Hepatocyte (in vitro differentiated cells): ENCODE results near the gene RNF149. TPM values are rescaled to one million over a fixed set of nuclear protein-coding genes. Genes with fewer than 3 reads are reported as not detected.

Source experiments
- DNase-seq: peaks from one replicate; pipeline ENCODE4 v3.0.0-alpha.2; 2016; ENCODE audit warnings: low spot score
- H2AFZ ChIP-seq: fragments of 200-600 bp; sonication (generic); 2 replicates; pipeline ENCODE4 v1.6.0; 2016; ENCODE audit warnings: antibody characterized with exemption, mild to moderate bottlenecking
- H3K27ac ChIP-seq: fragments of 200-600 bp; sonication (generic); 2 replicates; pipeline ENCODE4 v1.5.1; 2016; ENCODE audit warnings: mild to moderate bottlenecking
- H3K27me3 ChIP-seq: fragments of 200-600 bp; sonication (generic); 2 replicates; pipeline ENCODE4 v1.6.1; 2016
- H3K36me3 ChIP-seq: fragments of 200-600 bp; sonication (generic); replicated peaks from 2 replicates; pipeline ENCODE4 v1.5.1; 2016; ENCODE audit warnings: low read depth; ENCODE audit not compliant: insufficient read depth
- H3K4me1 ChIP-seq: fragments of 200-600 bp; sonication (generic); 2 replicates; pipeline ENCODE4 v1.5.1; 2016; ENCODE audit warnings: mild to moderate bottlenecking, moderate library complexity; ENCODE audit not compliant: insufficient read depth
- H3K4me2 ChIP-seq: fragments of 200-600 bp; sonication (generic); 2 replicates; pipeline ENCODE4 v1.6.0; 2016
- H3K4me3 ChIP-seq: fragments of 200-600 bp; sonication (generic); 2 replicates; pipeline ENCODE4 v1.5.1; 2016; ENCODE audit warnings: mild to moderate bottlenecking
- H3K79me2 ChIP-seq: fragments of 200-600 bp; sonication (generic); 2 replicates; pipeline ENCODE4 v1.6.0; 2017; ENCODE audit warnings: mild to moderate bottlenecking
- H3K9me2 ChIP-seq: fragments of 200-600 bp; sonication (generic); replicated peaks from 2 replicates; pipeline ENCODE4 v1.6.0; 2017; ENCODE audit warnings: mild to moderate bottlenecking; ENCODE audit not compliant: insufficient read depth
- H3K9me3 ChIP-seq: fragments of 200-600 bp; sonication (generic); 2 replicates; pipeline ENCODE4 v1.5.1; 2016; ENCODE audit warnings: low read depth, mild to moderate bottlenecking
- H4K20me1 ChIP-seq: fragments of 200-600 bp; sonication (generic); 2 replicates; pipeline ENCODE4 v1.6.0; 2016; ENCODE audit warnings: mild to moderate bottlenecking; ENCODE audit not compliant: insufficient read depth, poor library complexity, severe bottlenecking
- CTCF ChIP-seq: fragments of 200-600 bp; sonication (generic); IDR thresholded peaks from 2 replicates; pipeline ENCODE4 v1.5.1; 2016; ENCODE audit warnings: antibody characterized with exemption, mild to moderate bottlenecking; ENCODE audit not compliant: poor library complexity
- EZH2 ChIP-seq: fragments of 200-600 bp; sonication (generic); IDR thresholded peaks from 2 replicates; pipeline ENCODE4 v1.6.1; 2016; ENCODE audit warnings: antibody characterized with exemption, mild to moderate bottlenecking, borderline replicate concordance
- EZH2phosphoT487 ChIP-seq: fragments of 200-600 bp; sonication (generic); IDR thresholded peaks from one replicate; pipeline ENCODE4 v1.6.1; 2018; ENCODE audit warnings: antibody characterized with exemption, mild to moderate bottlenecking, low read depth, moderate library complexity; ENCODE audit not compliant: unreplicated experiment, severe bottlenecking
- WGBS: methylation state at CpG from one replicate; pipeline ENCODE4 v1.1.6; 2016; ENCODE audit warnings: low lambda C conversion rate; ENCODE audit errors: missing lambda C conversion rate; 5-methylcytosine and 5-hydroxymethylcytosine counted together
- microRNA-seq: library from miRNA; unstranded; fragments of <30 nt; microRNA quantifications from one replicate; pipeline ENCODE4, GENCODE V29; 2017
- polyA plus RNA-seq: library from polyadenylated mRNA; unstranded; fragments of >200 nt; fragmentation: Nextera tagmentation; extraction: Ambion mirVana; gene quantifications from 2 replicates; pipeline ENCODE4 v1.2.1, GENCODE V29; 2016
- small RNA-seq: library from RNA; depleted of rRNA; stranded (forward); fragments of <200 nt; gene quantifications from one replicate; pipeline ENCODE3, GENCODE V24; 2014
- total RNA-seq: library from RNA; depleted of rRNA; stranded (reverse); fragments of >200 nt; gene quantifications from 2 replicates; pipeline ENCODE4 v1.2.3, GENCODE V29; 2014

The RNF149 gene
- total and polyA plus RNA-seq, 2 experiments from 2014 or later = 60.7 to 64.6 TPM

- Histone ChIP-seq H3K4me1 (peaks cover 8% of the 10 kb centered on the region), H3K27ac (peak overlapping the region; percentile 85), H3K4me2 (no peak overlapping the region), H3K9me3 (no peaks in the 10 kb centered on the region), H4K20me1 (no peaks in the 10 kb centered on the region), H3K27me3 (no peaks in the 10 kb centered on the region), H3K4me3 (no peak overlapping the region), H2AFZ (no peak overlapping the region), H3K36me3 (no peaks in the 10 kb centered on the region), H3K9me2 (no peaks in the 10 kb centered on the region), H3K79me2 (no peaks in the 10 kb centered on the region)
- 69% methylated on average over 2 of the region's 2 CpGs for WGBS
- peak; percentile 35 for DNase-seq
- TF ChIP-seq EZH2 = no peak
- TF ChIP-seq EZH2phosphoT487 = no peak
- no peak for TF ChIP-seq CTCF
Observed at GRCh38 chr2:101230541-101231001, 77.9 kb downstream of the RNF149 start.

Small RNA genes lying within 50 kb of the gene (microRNA-seq; reads per million reads assigned to microRNA genes)
- gene MIR5696 = not detected

Small RNA genes lying within 50 kb of the gene (small RNA-seq; reads per million reads assigned to genes)
- gene MIR5696 = 0.25 reads per million
- gene SNORD89 = 611 reads per million, percentile 99 among the genes with 10 or more reads in this experiment

Other genes starting within 250 kb of the RNF149 start
- gene TBC1D8, start 157.3 kb downstream of the RNF149 start, total RNA-seq = 15.8 and 18.7 TPM in 2 replicates
- 10.1 and 17.9 TPM in 2 replicates for gene TBC1D8, start 157.3 kb downstream of the RNF149 start, polyA plus RNA-seq
- gene CNOT11, start 55.8 kb downstream of the RNF149 start, total RNA-seq = 55.8 and 61.8 TPM in 2 replicates
- 57.3 and 57.7 TPM in 2 replicates for gene CNOT11, start 55.8 kb downstream of the RNF149 start, polyA plus RNA-seq
- gene CREG2, start 78.8 kb upstream of the RNF149 start, total RNA-seq = 2.2 and 3.8 TPM in 2 replicates
- 2.6 and 4.8 TPM in 2 replicates for gene CREG2, start 78.8 kb upstream of the RNF149 start, polyA plus RNA-seq
- gene RFX8, start 166.4 kb upstream of the RNF149 start, total RNA-seq = not detected in 2 replicates
- 0.11 and 0.52 TPM in 2 replicates for gene RFX8, start 166.4 kb upstream of the RNF149 start, polyA plus RNA-seq